PC-3 (cell line): Measurements from ENCODE around the gene PTPRN. TPM values are rescaled to one million over a fixed set of nuclear protein-coding genes. Genes with fewer than 3 reads are reported as not detected.
A peak's percentile ranks its signal among the peaks of the same experiment; 100 is the strongest.

Experiments used
- ATAC-seq: fragments of 200-7000 bp; cut with Tn5 transposase; 2 replicates; pipeline ENCODE4 v1.9.1; 2020; ENCODE audit warnings: mild to moderate bottlenecking, moderate library complexity
- BruUV-seq: library from RNA; stranded (reverse); fragments of 400-500 nt; replicated peaks from 2 replicates; lab custom pipeline; 2021; lab: Mats Ljungman, UMichigan
- CTCF ChIA-PET: fragments of 300-600 bp; sonication (Branson Sonifier 250); formaldehyde crosslinking; loops from one replicate; lab custom pipeline; 2022; ENCODE audit warnings: antibody characterized with exemption; lab: Charles Lee
- POLR2A ChIA-PET: fragments of 300-600 bp; sonication (Branson Sonifier 250); formaldehyde crosslinking; loops from one replicate; lab custom pipeline; 2022; ENCODE audit warnings: antibody characterized with exemption; ENCODE audit not compliant: unreplicated experiment; lab: Charles Lee
- DNase-seq: peaks from one replicate; pipeline ENCODE4 v3.0.0-alpha.2; 2015
- H2AFZ ChIP-seq: fragments of 300-600 bp; sonication (generic); 2 replicates; pipeline ENCODE4 v1.6.0; 2016; ENCODE audit warnings: antibody characterized with exemption, low read length
- H3F3A ChIP-seq: fragments of 300-600 bp; sonication (generic); one replicate; pipeline ENCODE4 v1.6.0; 2017; ENCODE audit warnings: antibody characterized with exemption, low read length, control low read depth, mild to moderate bottlenecking; ENCODE audit not compliant: unreplicated experiment
- H3K27ac ChIP-seq: fragments of 300-600 bp; sonication (generic); 2 replicates; pipeline ENCODE4 v1.5.1; 2016; ENCODE audit warnings: mild to moderate bottlenecking, low read length
- H3K27me3 ChIP-seq: fragments of 300-600 bp; sonication (generic); 2 replicates; pipeline ENCODE4 v1.6.1; 2016; ENCODE audit warnings: low read length, mixed read lengths
- H3K36me3 ChIP-seq: fragments of 300-600 bp; sonication (generic); 2 replicates; pipeline ENCODE4 v1.6.1; 2016; ENCODE audit warnings: low read depth, mixed run types, low read length, mixed read lengths
- H3K4me1 ChIP-seq: fragments of 300-600 bp; sonication (generic); 2 replicates; pipeline ENCODE4 v1.5.1; 2016; ENCODE audit warnings: low read length; ENCODE audit not compliant: insufficient read depth
- H3K4me2 ChIP-seq: fragments of 300-600 bp; sonication (generic); 2 replicates; pipeline ENCODE4 v1.6.0; 2016; ENCODE audit warnings: low read length
- H3K4me3 ChIP-seq: fragments of 300-600 bp; sonication (generic); 2 replicates; pipeline ENCODE4 v1.5.1; 2016; ENCODE audit warnings: mild to moderate bottlenecking, low read length, mixed read lengths
- H3K79me2 ChIP-seq: fragments of 300-600 bp; sonication (generic); 2 replicates; pipeline ENCODE4 v1.6.1; 2017; ENCODE audit warnings: low read length, mixed read lengths
- H3K9ac ChIP-seq: fragments of 300-600 bp; sonication (generic); 2 replicates; pipeline ENCODE4 v1.6.0; 2016; ENCODE audit warnings: mild to moderate bottlenecking, low read length
- H3K9me2 ChIP-seq: fragments of 300-600 bp; sonication (generic); replicated peaks from 2 replicates; pipeline ENCODE4 v1.6.1; 2016; ENCODE audit warnings: mixed run types, low read length, mixed read lengths
- H3K9me3 ChIP-seq: fragments of 300-600 bp; sonication (generic); 2 replicates; pipeline ENCODE4 v1.6.1; 2016; ENCODE audit warnings: low read length, mixed read lengths
- H4K20me1 ChIP-seq: fragments of 300-600 bp; sonication (generic); 2 replicates; pipeline ENCODE4 v1.6.1; 2016; ENCODE audit warnings: low read length, mixed read lengths
- CTCF ChIP-seq: fragments of 300-600 bp; sonication (generic); conservative IDR thresholded peaks from 2 replicates; pipeline ENCODE4 v1.5.1; 2017; ENCODE audit warnings: antibody characterized with exemption, low read depth, mild to moderate bottlenecking, low read length
- EZH2 ChIP-seq: fragments of 300-600 bp; sonication (generic); IDR thresholded peaks from one replicate; pipeline ENCODE4 v1.6.1; 2017; ENCODE audit warnings: antibody characterized with exemption, mild to moderate bottlenecking, low read length; ENCODE audit not compliant: unreplicated experiment
- EZH2phosphoT487 ChIP-seq: fragments of 300-600 bp; sonication (generic); IDR thresholded peaks from 2 replicates; pipeline ENCODE4 v1.6.1; 2018; ENCODE audit warnings: mild to moderate bottlenecking, antibody characterized with exemption, low read length, borderline replicate concordance
- intact Hi-C: fragments of 100-400 bp; cut with micrococcal nuclease; formaldehyde crosslinking; loops from 2 replicates; pipeline ENCODE4 v1.9.0; 2023
- total RNA-seq: library from RNA; depleted of rRNA; stranded (reverse); fragments of >200 nt; gene quantifications from 2 replicates; pipeline ENCODE4 v1.2.3, GENCODE V29; 2014

PTPRN gene
- total RNA-seq, 1 experiment from 2014 or later: 0.07 TPM

DNA sequence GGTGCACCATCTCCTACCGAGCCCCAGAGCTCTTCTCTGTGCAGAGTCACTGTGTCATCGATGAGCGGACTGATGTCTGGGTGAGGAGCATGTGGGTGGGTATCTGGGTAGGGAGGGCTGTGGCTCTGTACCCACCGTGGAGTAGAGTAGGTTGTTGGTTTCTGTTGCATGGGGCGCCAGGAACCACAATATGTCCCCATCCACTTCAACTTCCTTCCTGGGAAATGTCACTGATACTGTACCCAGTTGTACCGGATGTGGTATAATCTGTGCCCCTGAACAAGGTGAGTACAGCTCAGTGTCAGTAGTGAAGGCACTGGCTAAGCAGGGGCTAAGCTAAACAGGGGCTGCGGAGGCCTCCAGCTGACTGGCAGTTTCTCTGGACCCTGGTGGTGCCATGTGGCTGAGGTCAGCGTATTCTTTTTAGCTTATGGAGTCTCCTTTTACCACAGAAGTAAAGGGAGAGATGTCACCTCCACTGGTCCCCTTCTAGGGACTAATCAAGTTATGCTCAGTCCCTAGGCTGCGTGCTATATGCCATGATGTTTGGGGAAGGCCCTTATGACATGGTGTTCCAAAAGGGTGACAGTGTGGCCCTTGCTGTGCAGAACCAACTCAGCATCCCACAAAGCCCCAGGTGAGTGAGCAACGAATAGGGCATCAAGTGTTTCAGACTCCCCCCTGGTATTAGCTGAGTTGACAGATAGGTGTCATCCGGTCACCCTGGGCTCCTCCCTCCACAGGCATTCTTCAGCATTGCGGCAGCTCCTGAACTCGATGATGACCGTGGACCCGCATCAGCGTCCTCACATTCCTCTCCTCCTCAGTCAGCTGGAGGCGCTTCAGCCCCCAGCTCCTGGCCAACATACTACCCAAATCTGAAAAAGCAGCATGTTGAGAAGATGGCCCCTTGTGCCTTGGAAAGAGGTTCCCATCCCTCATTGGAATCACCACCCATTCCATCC, 61.2 kb downstream of the PTPRN start:
- Histone ChIP-seq H3K9me2 (no peaks in the 10 kb centered on the region), H3K4me3 (no peak overlapping the region), H4K20me1 (no peaks in the 10 kb centered on the region), H3K9me3 (no peaks in the 10 kb centered on the region), H3K27me3 (no peaks in the 10 kb centered on the region), H2AFZ (no peak overlapping the region), H3K36me3 (peaks cover 14% of the 10 kb centered on the region), H3K9ac (no peak overlapping the region), H3K79me2 (peaks cover 51% of the 10 kb centered on the region), H3K4me1 (peaks cover 69% of the 10 kb centered on the region), H3K4me2 (peak overlapping the region; percentile 70; the same call in 1 of the 2 replicates), H3K27ac (peak overlapping the region; percentile 93), H3F3A (peaks cover 5% of the 10 kb centered on the region)
- ATAC-seq (no peak), DNase-seq (no peak)
- intact Hi-C loops: loop anchor here (2.0 kb wide), 2 partner anchors 27 to 47 kb away; no protein-coding TSS in a partner anchor
- ChIA-PET POLR2A (no interaction called here), CTCF (interaction anchor here (2.1 kb wide), 1 partner anchor 47 kb away, joined by 17 read pairs; no protein-coding TSS in a partner anchor)
- no peak for TF ChIP-seq CTCF
- no peak for TF ChIP-seq EZH2phosphoT487
- no peak for TF ChIP-seq EZH2
- no TSS peak for BruUV-seq

- ChIA-PET POLR2A (no interaction called here), CTCF (no interaction called here)
- Histone ChIP-seq H3K9ac (no peak overlapping the region), H3F3A (peaks cover 5% of the 10 kb centered on the region), H3K36me3 (peaks cover 14% of the 10 kb centered on the region), H3K4me3 (peak overlapping the region; percentile 88; the same call in 1 of the 2 replicates), H3K9me3 (no peaks in the 10 kb centered on the region), H3K27ac (no peak overlapping the region), H3K79me2 (peaks cover 37% of the 10 kb centered on the region), H2AFZ (no peak overlapping the region), H3K4me1 (peaks cover 57% of the 10 kb centered on the region), H3K9me2 (no peaks in the 10 kb centered on the region), H3K27me3 (no peaks in the 10 kb centered on the region), H4K20me1 (no peaks in the 10 kb centered on the region), H3K4me2 (peak overlapping the region; percentile 92)
- no peak for ATAC-seq
- no peak for DNase-seq
- intact Hi-C loops: no loop called here
- TF ChIP-seq EZH2: no peak
- no peak for TF ChIP-seq CTCF
- no peak for TF ChIP-seq EZH2phosphoT487
- no TSS peak for BruUV-seq
Observed at GRCh38 chr2:219246559-219246958, 62.6 kb downstream of the PTPRN start.
